GM21390 (cell line): ENCODE measurements around the gene CCS.
"Not testable (repeated sequence)": the region's sequence is repeated elsewhere in the genome, so short reads cannot be mapped to it uniquely, and the experiment has no call there.

Experiments
- ATAC-seq: cut with Tn5 transposase; IDR thresholded peaks from one replicate; pipeline ENCODE4 v1.9.1; 2021; ENCODE audit not compliant: unreplicated experiment

CCS gene

DNA sequence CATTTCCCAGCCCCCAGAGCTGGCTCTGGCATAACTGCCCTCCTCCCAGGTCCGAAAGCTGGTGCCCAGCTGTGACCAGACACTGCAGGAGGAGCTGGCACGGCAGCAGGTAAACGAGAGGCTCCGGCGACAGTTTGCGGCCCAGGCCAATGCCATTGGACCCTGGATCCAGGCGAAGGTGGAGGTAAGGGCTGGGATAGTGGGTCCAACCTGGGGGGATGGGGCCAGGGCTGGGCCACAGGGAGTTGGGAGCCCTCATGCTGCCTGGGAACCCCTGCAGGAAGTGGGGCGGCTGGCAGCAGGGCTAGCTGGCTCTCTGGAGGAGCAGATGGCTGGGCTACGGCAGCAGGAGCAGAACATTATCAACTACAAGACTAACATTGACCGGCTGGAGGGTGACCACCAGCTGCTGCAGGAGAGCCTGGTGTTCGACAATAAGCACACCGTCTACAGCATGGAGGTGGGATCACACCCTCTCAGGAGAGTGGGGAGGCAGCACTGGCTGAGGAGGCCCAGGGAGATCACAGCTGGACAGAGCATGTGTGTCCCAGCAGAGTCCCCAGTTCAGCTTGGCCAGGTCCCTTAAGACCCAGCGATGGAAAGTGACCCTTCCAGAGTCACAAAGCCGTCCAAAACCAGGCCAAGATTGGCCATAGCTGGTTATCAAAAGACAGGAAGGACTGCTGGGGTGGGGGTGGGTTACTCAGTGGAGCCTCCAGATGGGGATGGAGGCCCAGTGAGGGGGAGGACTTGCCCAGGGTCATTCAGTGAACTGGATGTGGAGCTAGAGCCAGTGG is 31.6 kb upstream of the CCS start:
- ATAC-seq: no peak

DNA sequence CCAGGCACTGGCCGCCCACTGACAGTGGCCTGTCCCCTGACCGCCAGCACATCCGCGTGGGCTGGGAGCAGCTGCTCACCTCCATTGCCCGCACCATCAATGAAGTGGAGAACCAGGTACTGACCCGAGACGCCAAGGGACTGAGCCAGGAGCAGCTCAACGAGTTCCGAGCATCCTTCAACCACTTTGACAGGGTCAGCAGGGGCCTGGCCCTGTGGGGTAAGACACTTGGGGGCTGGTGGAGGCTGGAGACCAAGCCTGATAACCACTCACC is 31.1 kb upstream of the CCS start:
- ATAC-seq: no peak

DNA sequence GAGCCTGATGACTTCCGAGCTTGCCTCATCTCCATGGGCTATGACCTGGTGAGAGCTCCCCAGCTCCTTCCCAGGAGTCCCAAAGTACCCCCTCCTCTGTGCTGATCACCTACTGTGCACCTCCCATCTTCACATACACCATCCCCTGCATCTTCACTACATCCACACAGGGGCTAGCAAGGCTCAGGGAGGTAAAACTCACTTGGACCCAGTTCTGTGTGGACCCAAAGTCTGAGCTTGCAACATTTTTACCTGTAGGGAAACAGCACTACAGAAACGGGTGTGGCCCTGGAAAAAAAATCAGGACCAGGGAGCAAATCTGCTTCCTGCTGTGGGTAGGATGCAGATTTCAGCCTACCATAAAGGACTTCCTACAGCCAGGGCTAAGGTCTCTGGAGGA is 30.7 kb upstream of the CCS start:
- ATAC-seq: no peak

DNA sequence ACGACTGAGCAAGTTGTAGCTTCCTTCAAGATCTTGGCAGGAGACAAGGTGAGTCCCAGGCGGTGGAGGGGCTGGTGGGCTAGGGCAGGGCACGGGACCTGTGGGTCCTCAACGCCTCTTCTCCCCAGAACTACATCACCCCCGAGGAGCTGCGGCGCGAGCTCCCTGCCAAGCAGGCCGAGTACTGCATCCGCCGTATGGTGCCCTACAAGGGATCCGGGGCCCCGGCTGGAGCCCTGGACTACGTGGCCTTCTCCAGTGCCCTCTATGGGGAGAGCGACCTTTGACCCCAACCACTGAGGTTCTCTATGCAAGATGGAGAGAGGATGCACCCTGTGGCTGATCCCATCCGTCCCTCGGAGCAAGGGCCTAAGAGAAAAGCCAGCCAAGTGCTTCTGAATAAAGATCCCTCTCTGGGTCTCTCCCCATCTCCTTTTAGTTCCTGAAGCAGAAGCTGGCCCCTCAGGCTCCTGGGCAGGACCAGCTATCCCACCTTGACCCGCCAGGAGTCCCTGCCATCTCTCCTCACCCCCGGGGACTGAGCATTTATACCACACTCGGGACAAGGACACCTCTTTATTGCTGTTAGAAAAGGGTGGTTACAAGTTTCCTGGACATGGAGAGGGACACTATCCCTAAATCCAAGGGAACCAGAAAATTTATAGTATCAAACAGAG is 29.9 kb upstream of the CCS start:
- ATAC-seq: no peak

DNA sequence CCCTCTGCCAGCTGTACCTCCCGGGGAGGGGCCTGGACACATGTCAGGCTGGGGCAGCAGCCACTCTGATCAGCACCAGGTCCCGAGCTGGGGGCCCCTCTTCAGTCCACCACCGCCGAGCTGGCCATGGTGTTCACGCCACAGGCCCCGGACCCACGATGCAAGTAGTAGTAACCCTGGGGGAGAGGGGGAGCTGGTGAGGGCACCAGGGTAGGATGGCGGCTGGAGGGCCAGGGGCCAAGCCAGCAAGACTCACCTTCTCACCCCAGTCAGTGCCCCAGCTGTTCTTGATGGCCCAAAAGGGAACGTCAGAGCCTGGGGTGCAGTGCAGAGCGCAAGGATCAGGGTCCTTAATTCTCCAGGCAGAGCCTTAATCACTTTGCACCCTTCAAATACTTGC is 29.2 kb upstream of the CCS start:
- no peak for ATAC-seq

DNA sequence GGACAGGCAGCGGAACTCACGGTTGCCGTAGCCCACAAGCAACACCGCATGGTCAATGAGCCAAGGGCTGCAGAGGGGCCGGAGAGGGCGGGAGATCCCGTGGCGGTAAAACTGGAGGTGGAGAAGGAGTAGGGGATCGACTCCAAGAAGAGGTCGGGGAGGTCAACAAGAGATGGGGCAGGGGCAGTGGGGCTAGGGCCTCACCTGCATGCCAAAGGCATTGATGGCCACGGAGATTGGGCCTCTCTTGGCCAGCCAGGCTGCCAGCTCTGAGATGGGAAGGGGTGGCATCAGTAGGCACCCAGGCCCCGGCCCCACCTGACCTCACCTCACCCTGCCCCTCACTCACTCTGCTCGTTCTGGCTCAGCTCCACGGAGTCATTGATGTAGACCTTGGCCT is 28.4 kb upstream of the CCS start:
- ATAC-seq: no peak

DNA sequence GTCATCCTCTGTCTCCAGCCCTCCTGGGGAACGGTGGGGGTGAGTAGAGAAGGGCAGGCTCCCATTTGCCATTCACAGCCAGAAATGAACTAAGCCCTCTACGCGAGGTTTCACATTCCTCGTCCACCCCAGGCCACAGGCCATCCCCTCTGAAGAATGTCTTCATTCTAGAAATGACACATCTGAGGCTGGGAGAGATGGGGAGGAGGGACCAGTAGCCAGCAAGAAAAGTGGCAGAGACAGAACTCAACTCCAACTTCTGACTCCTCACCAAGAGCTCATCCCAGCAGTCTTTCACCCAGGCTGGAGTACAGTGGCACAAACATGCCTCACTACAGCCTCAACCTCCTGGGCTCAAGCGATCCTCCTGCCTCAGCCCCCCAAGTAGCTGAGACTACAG is 28.0 kb upstream of the CCS start:
- ATAC-seq: no peak

DNA sequence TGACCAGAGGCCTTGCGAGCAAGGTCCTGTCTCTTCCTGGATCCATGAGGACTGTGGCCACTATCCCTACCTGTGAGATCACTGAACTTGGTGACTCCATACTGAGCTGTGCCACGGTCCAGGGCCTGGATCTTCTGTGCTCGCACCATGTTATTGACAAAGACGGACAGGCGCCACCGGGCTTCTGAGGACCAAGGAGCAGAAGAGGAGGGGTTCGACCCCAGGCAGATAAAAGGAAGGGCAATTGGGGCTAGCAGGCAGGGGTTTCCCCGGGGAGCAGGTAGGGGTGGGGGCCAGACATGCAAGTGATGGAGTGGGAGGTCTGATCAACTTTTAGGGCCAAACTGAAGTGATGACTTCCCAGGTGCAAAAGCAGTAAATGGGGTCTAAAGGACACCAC is 26.8 kb upstream of the CCS start:
- ATAC-seq: no peak

DNA sequence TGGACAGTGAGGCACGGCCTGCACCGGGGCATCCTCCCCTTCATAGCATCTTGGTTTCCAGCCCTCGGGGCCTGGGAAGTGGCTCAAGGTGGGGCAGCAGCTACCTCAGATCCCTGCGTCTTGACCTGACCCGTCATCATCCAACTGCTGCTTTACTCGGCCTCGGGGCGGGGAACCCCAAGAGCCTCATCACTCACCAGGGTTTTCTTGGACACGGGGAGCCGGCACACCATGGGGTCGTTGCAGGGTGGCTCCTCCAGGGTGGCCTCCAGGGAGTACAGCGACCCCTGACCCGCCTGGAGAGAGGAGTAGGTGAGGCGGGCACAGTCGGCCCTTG is 25.2 kb upstream of the CCS start:
- ATAC-seq: no peak

DNA sequence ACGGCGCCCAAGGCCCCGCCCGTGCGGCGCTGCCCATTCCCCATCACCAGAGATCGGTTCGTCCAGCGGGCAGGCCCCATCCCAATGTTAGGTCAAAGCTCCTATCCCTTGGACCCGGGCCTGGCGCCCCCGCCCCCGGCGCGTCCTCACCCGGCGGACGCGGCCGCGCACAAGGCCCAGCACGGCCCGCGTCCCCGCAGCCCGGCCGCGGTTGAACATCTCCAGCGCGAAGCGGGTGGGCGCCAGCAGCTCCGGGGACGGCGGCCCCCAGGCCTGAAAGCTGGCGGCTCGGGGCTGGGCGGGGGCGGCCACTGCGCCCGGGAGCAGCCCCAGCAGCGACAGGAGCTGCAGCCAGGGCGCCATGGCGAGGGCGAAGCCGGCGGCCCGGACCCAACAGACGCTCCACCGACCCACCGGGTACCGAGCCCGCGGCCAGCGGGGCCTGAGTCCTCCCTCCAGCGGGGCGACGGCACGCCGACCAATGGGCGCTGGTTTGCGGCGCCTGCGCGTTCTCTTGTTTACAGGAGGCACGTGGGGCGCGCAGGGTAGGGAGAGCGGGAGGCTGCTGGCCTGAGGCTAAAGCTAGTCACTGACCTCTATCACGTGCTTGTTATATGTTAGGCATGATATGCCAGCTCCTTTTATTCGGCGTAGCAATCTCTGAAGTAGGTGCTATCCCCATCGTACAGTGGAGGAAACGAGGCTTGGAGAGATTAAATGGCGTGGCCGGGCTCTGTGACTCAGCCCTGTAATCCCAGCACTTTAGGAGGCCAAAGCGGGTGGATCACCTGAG is 24.7 kb upstream of the CCS start, which contains the start of gene CTSF:
Gene CTSF (minus strand): TSS at position 483 of the 793 bp plus-strand sequence. CDS start 120 bp downstream, at position 363.
- ATAC-seq: no peak

DNA sequence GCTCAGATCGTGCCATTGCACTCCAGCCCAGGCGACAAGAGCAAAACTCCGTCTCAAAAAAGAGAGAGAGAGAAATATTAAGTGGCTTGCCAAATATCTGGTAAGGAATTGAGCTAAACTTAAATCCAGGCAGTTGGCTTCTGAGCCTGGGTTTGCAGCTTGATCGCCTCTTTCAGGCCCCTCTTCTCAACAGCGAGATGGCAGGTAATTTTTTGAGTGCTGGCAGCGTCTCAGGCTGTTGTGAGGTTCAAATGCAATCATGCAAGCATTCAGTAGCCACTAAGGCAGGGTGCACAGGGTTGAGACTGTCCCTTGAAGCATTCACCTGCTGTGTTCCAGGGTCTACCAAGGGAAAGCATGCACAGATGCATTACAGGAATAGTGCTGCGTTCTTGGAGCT is 23.9 kb upstream of the CCS start:
- ATAC-seq: no peak

DNA sequence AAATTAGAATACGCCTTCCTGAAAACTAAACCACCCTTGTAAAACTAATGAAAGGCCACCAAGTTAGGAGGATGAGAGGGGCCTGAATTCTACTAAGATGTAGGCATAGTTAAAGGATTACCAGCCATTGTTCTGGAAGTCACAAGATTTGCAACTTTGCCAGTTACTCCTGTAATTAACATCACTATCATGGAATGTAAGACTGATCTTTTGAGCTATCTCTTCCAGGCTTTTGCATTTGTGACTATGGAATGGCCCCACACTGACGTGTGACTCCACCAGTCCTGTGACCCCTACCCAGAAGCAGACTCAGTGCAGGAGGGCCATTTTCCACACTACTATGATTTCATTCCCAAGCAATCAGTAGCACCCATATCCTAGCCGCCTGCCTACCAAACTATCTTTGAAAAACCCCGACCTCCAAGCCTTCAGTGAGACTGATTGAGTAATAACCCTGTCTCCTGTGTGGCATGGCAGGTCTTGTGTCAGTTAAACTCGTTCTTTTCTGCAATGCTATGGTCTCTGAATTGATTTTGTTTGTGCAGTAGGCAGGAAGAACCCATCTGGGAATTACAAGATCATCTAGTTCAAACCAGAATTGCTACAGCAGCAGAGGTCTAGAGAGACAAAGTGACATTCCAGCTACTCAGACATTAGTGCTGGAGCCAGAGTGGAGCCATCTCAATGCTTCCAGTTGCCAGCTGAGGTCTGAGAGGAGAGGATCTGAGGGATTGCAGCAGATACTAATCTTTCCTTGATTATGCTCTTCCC is 22.7 kb upstream of the CCS start:
- no peak for ATAC-seq

DNA sequence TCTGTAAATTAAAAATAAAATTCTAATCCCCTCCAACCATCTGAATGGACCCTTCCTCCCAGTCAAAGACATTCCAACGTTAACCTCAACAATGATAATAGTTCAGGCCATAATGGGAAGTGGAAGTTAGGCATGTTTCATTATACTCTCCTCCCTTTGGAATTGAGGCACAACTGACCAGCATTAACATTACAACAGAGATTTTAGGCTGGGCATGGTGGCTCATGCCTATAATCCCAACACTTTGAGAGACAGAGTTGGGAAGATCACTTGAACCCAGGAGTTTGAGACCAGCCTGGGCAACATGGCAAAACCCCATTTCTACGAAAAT is 22.2 kb upstream of the CCS start:
- ATAC-seq: no peak

DNA sequence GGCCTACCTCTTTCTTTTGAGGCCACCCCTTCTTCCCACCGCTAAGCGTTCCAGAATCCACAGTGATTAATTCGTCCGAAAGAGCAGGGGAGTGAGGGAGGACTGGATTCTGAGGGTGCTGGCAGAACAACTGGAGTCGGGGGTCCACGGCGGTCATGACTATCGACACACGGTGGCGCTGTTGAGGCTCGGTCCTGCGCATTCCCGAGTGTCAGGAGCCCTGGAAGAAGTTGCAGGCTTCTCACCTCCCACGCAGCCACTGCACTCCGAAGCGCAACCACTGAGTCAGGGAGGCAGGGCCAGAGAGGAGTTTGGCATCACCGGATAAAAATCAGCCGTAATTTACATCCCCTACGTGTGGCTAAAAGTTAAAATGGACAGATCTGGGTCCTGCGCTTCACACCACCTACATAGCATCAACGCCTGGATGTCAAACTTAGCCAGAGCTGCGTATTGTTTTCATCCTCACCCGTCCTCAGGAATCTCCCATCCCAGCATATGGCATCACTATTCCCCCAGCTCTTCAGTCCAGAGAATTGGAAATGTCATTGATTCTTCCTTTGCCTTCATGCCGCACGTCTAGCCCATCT is 13.9 kb upstream of the CCS start:
- ATAC-seq: no peak

DNA sequence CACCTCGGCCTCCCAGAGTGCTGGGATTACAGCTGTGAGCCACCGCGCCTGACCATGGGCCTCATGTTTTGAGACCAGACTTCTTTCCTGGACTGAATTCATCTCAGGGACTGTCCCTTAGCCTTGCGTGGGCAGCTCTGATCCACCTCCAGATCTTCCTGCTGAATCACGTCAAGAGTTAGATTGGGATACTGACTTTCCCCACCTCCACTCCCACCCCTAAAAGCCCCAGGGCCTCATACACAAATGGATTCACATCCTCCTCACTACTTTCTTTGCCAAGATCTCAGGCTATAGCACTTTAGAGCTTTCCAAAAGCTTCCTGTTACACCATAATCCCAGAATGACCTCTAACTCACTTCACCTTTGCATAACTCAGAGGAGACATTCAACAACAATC is 12.2 kb upstream of the CCS start:
- ATAC-seq: no peak

DNA sequence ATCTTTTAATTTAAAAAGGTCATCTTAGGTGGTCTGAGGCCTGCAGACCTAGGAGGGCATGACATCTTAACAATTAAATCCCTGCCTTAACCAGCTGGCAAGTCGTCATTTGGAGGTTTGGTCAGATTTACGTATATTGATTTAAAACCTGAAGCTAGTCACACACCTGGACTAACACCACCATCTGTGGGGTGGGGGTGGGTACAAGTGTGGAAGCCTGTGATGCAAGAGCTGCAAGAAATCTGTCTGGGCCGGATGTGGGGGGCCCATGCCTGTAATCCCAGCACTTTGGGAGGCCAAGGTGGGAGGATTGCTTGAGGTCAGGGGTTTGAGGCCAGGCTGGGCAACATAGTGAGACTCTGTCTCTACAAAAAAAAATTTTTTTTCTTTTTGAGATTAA is 11.7 kb upstream of the CCS start:
- ATAC-seq: no peak

DNA sequence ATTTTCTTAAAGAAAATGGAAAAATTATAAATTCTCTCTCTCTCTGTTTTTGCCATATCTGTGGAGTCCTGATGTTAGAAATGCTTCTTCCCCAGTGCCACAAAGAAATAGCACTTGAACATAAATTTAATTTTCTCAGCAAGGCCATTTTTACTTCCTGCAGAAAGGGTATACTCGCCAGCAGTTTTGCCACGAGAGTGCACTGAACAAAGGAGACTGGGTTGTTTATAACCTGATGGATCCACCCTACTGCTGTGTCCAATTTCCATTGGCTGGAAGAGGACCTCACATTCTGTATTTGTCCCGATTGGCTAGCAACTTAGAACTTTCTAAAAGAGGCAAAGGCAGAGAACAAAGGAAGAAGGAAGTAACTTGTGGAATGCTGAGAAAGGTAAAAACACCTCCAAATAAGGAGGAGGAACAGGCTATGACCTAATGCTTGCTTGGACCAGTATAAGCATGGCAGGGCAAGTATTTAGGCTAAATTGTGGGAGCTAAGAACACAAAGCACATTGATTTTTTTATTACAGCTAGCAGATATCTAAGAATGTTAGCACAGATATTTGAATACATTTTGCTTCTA is 10.3 kb upstream of the CCS start:
- ATAC-seq: not testable (repeated sequence)

DNA sequence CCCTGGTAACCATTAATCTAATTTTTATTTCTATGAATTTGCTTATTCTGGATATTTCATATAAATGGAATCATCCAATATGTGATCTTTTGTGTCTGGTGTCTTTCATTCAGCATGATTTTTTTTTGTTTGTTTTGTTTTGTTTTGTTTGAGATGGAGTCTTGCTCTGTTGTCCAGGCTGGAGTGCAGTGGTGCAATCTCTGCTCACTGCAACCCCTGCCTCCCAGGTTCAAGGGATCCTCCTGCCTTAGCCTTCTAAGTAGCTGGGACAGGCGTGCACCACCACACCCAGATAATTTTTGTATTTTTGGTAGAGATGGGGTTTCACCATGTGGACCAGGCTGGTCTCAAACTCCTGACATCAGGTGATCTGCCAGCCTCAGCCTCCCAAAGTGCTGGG is 7.5 kb upstream of the CCS start:
- ATAC-seq: not testable (repeated sequence)

DNA sequence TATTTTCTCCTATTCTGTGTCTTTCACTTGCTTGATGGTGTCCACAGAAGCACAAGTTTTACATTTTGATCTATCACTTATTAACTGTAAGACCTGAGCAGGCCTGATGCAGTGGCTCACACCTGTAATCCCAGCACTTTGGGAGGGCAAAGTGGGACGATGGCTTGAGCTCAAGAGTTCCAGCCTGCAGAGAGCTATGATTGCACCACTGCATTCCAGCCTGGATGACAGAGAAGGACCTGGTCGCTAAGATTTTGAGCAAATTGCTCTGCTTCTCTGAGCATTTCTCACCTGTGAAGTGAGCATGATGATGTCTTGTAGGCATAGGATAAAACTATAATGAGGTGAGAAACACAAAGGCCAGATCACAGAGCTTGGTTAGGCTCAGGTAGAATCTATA is 6.8 kb upstream of the CCS start:
- ATAC-seq: no peak

DNA sequence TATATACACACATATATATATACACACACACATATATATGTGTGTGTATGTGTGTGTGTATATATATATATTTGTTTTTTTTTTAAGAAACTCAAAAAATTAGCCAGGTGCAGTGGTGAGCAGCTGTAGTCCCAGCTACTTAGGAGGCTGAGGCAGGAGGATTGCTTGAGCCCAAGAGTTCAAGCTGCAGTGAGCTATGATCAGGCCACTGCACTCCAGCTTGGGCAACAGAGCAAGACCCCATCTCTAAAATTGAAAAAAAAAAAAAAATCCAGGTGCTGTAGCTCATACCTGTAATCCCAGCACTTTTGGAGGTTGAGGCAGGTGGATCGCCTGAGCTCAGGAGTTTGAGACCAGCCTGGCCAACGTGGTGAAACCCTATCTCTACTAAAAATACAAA is 3.7 kb upstream of the CCS start:
- ATAC-seq: not testable (repeated sequence)
